Measurements from ENCODE around the gene TBX2.
"Not testable (repeated sequence)": the region's sequence is repeated elsewhere in the genome, so short reads cannot be mapped to it uniquely, and the experiment has no call there.

Gene TBX2

GRCh38 chr17:61444831-61445230 lies 45.2 kb downstream of the TBX2 start:
- ATAC-seq (replicated peaks) (no peak), DNase-seq (no peak)
- peaks cover 0 to 3% of the 10 kb centered on the region in 2 donors for H3K4me1 Mint-ChIP-seq
- peaks cover 0 to 4% of the 10 kb centered on the region in 2 donors for H3K9me3 Mint-ChIP-seq
- peaks cover 0 to 2% of the 10 kb centered on the region in 2 donors for H3K36me3 Mint-ChIP-seq
- H3K4me3 Mint-ChIP-seq = no peak overlapping the region
- peaks cover 45 to 73% of the 10 kb centered on the region in 2 donors for H3K27me3 Mint-ChIP-seq
- no peak overlapping the region for H3K27ac Mint-ChIP-seq

- Mint-ChIP-seq H3K9me3 (no peaks in the 10 kb centered on the region), H3K4me1 (peaks cover 3 to 9% of the 10 kb centered on the region in 2 donors), H3K36me3 (peaks cover 0 to 3% of the 10 kb centered on the region in 2 donors), H3K4me3 (no peak overlapping the region), H3K27me3 (peaks cover 44 to 74% of the 10 kb centered on the region in 2 donors), H3K27ac (no peak overlapping the region)
- DNase-seq (no peak), ATAC-seq (replicated peaks) (no peak)
These were observed 47.7 kb downstream of the TBX2 start for GRCh38 chr17:61447358-61447757.

- Mint-ChIP-seq H3K4me1 (peaks cover 6 to 14% of the 10 kb centered on the region in 2 donors), H3K27ac (no peak overlapping the region), H3K27me3 (peaks cover 47 to 73% of the 10 kb centered on the region in 2 donors), H3K4me3 (no peak overlapping the region), H3K9me3 (no peaks in the 10 kb centered on the region), H3K36me3 (peaks cover 0 to 3% of the 10 kb centered on the region in 2 donors)
- DNase-seq (no peak), ATAC-seq (replicated peaks) (no peak)
These were observed 48.4 kb downstream of the TBX2 start for GRCh38 chr17:61448042-61448441.

GRCh38 chr17:61449140-61449539 lies 49.5 kb downstream of the TBX2 start:
- not testable (repeated sequence) for H3K27ac Mint-ChIP-seq; H3K36me3 Mint-ChIP-seq; H3K4me3 Mint-ChIP-seq; ATAC-seq (replicated peaks); H3K9me3 Mint-ChIP-seq; DNase-seq
- peaks cover 51 to 78% of the 10 kb centered on the region in 2 donors for H3K27me3 Mint-ChIP-seq
- peaks cover 11 to 21% of the 10 kb centered on the region in 2 donors for H3K4me1 Mint-ChIP-seq

GRCh38 chr17:61449707-61450640 lies 50.3 kb downstream of the TBX2 start:
- no peak overlapping the region for H3K27ac Mint-ChIP-seq
- peaks cover 0 to 7% of the 10 kb centered on the region in 2 donors for H3K36me3 Mint-ChIP-seq
- ATAC-seq (replicated peaks) = no peak
- no peak overlapping the region for H3K4me3 Mint-ChIP-seq
- H3K4me1 Mint-ChIP-seq = peaks cover 15 to 29% of the 10 kb centered on the region in 2 donors
- H3K9me3 Mint-ChIP-seq = peaks cover 0 to 1% of the 10 kb centered on the region in 2 donors
- no peak for DNase-seq
- peaks cover 48 to 78% of the 10 kb centered on the region in 2 donors for H3K27me3 Mint-ChIP-seq

GRCh38 chr17:61450641-61451537 lies 51.2 kb downstream of the TBX2 start:
- ATAC-seq (replicated peaks) = no peak
- H3K27me3 Mint-ChIP-seq = peaks cover 52 to 78% of the 10 kb centered on the region in 2 donors
- H3K36me3 Mint-ChIP-seq = peaks cover 3 to 11% of the 10 kb centered on the region in 2 donors
- peaks cover 0 to 1% of the 10 kb centered on the region in 2 donors for H3K9me3 Mint-ChIP-seq
- H3K27ac Mint-ChIP-seq = peak overlapping the region; percentile 56
- peaks cover 20 to 38% of the 10 kb centered on the region in 2 donors for H3K4me1 Mint-ChIP-seq
- no peak for DNase-seq
- H3K4me3 Mint-ChIP-seq = peak overlapping the region; percentile 62 to 67

- Mint-ChIP-seq H3K27me3 (peaks cover 49 to 79% of the 10 kb centered on the region in 2 donors), H3K4me1 (peaks cover 20 to 42% of the 10 kb centered on the region in 2 donors), H3K4me3 (peak overlapping the region; percentile 10 to 62), H3K9me3 (peaks cover 0 to 1% of the 10 kb centered on the region in 2 donors), H3K27ac (no peak overlapping the region), H3K36me3 (peaks cover 3 to 11% of the 10 kb centered on the region in 2 donors)
- no peak for DNase-seq
- ATAC-seq (replicated peaks) = peak; percentile 14 to 16
These were observed 52.1 kb downstream of the TBX2 start for GRCh38 chr17:61451538-61452300.

- H3K27ac Mint-ChIP-seq = no peak within 1 kb of the TSS
- DNase-seq = no peak
- H3K4me1 Mint-ChIP-seq = peaks cover 26 to 51% of the 10 kb centered on the region in 2 donors
- H3K27me3 Mint-ChIP-seq = peaks cover 51 to 79% of the 10 kb centered on the region in 2 donors
- H3K36me3 Mint-ChIP-seq = peaks cover 7 to 11% of the 10 kb centered on the region in 2 donors
- peak within 1 kb of the TSS; percentile 62 to 77 for H3K4me3 Mint-ChIP-seq
- peaks cover 0 to 1% of the 10 kb centered on the region in 2 donors for H3K9me3 Mint-ChIP-seq
- no peak for ATAC-seq (replicated peaks)
These were observed 53.0 kb downstream of the TBX2 start, which contains the start of gene TBX4 for GRCh38 chr17:61452301-61453290. Gene TBX4 (plus strand): TSS chr17:61452422. CDS start chr17:61456491, 4,069 bp downstream.

- Mint-ChIP-seq H3K27me3 (peaks cover 62 to 89% of the 10 kb centered on the region in 2 donors), H3K4me3 (peak overlapping the region; percentile 52 to 64), H3K4me1 (peaks cover 26 to 62% of the 10 kb centered on the region in 2 donors), H3K27ac (peak overlapping the region; percentile 86), H3K9me3 (peaks cover 0 to 1% of the 10 kb centered on the region in 2 donors), H3K36me3 (peaks cover 7 to 11% of the 10 kb centered on the region in 2 donors)
- no peak for ATAC-seq (replicated peaks)
- DNase-seq = no peak
These were observed 54.1 kb downstream of the TBX2 start for GRCh38 chr17:61453566-61454380.

GRCh38 chr17:61454381-61455323 lies 55.0 kb downstream of the TBX2 start:
- peak overlapping the region; percentile 86 for H3K27ac Mint-ChIP-seq
- H3K4me3 Mint-ChIP-seq = peak overlapping the region; percentile 52 to 64
- H3K27me3 Mint-ChIP-seq = peaks cover 71 to 91% of the 10 kb centered on the region in 2 donors
- H3K4me1 Mint-ChIP-seq = peaks cover 26 to 62% of the 10 kb centered on the region in 2 donors
- peaks cover 0 to 1% of the 10 kb centered on the region in 2 donors for H3K9me3 Mint-ChIP-seq
- DNase-seq (no peak), ATAC-seq (replicated peaks) (no peak)
- peaks cover 7 to 11% of the 10 kb centered on the region in 2 donors for H3K36me3 Mint-ChIP-seq

All from stimulated activated naive B cell treated with anti-CD40 and anti-IgM and Interleukin-4, amounts not matched to agents 10 μg/mL and 1 μg/mL and 100 μg/mL, for 72 hours (primary cell).